GM12878 (cell line): Measurements from ENCODE around the gene PSAP. TPM values are rescaled to one million over a fixed set of nuclear protein-coding genes. Genes with fewer than 3 reads are reported as not detected.

Experiments
- ATAC-seq: fragments of 200-7000 bp; cut with Tn5 transposase; 3 replicates; pipeline ENCODE4 v1.9.1; 2020; ENCODE audit warnings: mild to moderate bottlenecking, moderate library complexity
- BruUV-seq: library from RNA; stranded (reverse); fragments of 400-500 nt; replicated peaks from 2 replicates; lab custom pipeline; 2021; lab: Mats Ljungman, UMichigan
- CTCF ChIA-PET: fragments of 300-600 bp; sonication (Branson Sonifier 250); formaldehyde crosslinking; extraction: SDS; loops from one replicate; lab custom pipeline; 2021; ENCODE audit warnings: inconsistent platforms; lab: Yijun Ruan, JAX
- POLR2A ChIA-PET: fragments of 350-600 bp; formaldehyde crosslinking; extraction: SDS; loops from one replicate; lab custom pipeline; 2021; ENCODE audit warnings: inconsistent platforms; lab: Charles Lee
- RAD21 ChIA-PET: fragments of 300-600 bp; sonication (Branson Sonifier 250); formaldehyde crosslinking; loops from one replicate; lab custom pipeline; 2023; ENCODE audit warnings: antibody characterized with exemption; ENCODE audit not compliant: unreplicated experiment; lab: Charles Lee
- SMC1A ChIA-PET: fragments of 300-600 bp; sonication (Branson Sonifier 250); formaldehyde crosslinking; loops from one replicate; lab custom pipeline; 2023; ENCODE audit not compliant: unreplicated experiment, uncharacterized antibody; lab: Charles Lee
- DNase-seq: peaks from one replicate; pipeline ENCODE4 v3.0.0-alpha.2; 2011; ENCODE audit warnings: low read depth, low spot score
- FAIRE-seq: peaks from 3 replicates; lab custom pipeline; 2011; peaks lifted over from hg19 to GRCh38; lab: Jason Lieb, UNC
- H2AFZ ChIP-seq: 2 replicates; pipeline ENCODE4 v1.6.0; 2011; ENCODE audit warnings: low read depth, low read length, control low read depth; ENCODE audit not compliant: control insufficient read depth
- H3K27ac ChIP-seq: 2 replicates; pipeline ENCODE4 v1.5.1; 2011; ENCODE audit warnings: control low read depth; ENCODE audit not compliant: control insufficient read depth, insufficient read depth
- H3K27me3 ChIP-seq, 2 experiments: replicated peaks in 1 of 2; 2 replicates each; pipeline versions ENCODE4 v1.6.0 to v1.6.1; 2011; ENCODE audit warnings: low read length in 1 of 2; ENCODE audit not compliant: control insufficient read depth in 2 of 2, insufficient read depth in 2 of 2
- H3K36me3 ChIP-seq, 2 experiments: 2 replicates each; pipeline ENCODE4 v1.5.1; 2011; ENCODE audit warnings: low read length in 1 of 2; ENCODE audit not compliant: control insufficient read depth in 2 of 2, insufficient read depth in 2 of 2
- H3K4me1 ChIP-seq: 2 replicates; pipeline ENCODE4 v1.6.1; 2011; ENCODE audit warnings: mild to moderate bottlenecking, low read length, moderate library complexity, mixed read lengths; ENCODE audit not compliant: control insufficient read depth, insufficient read depth
- H3K4me2 ChIP-seq: 2 replicates; pipeline ENCODE4 v1.6.0; 2011; ENCODE audit warnings: control low read depth; ENCODE audit not compliant: control insufficient read depth, insufficient read depth
- H3K4me3 ChIP-seq: fragments of 200-600 bp; sonication (generic); 2 replicates; pipeline ENCODE4 v1.5.1; 2016
- H3K79me2 ChIP-seq: 2 replicates; pipeline ENCODE4 v1.6.0; 2011; ENCODE audit warnings: low read length; ENCODE audit not compliant: control insufficient read depth, insufficient read depth
- H3K9ac ChIP-seq: 2 replicates; pipeline ENCODE4 v1.8.0; 2011; ENCODE audit warnings: low read length, control low read depth, mixed read lengths; ENCODE audit not compliant: control insufficient read depth, insufficient read depth
- H3K9me3 ChIP-seq: replicated peaks from 3 replicates; pipeline ENCODE4 v1.5.1; 2011; ENCODE audit warnings: mild to moderate bottlenecking, low read length; ENCODE audit not compliant: control insufficient read depth, insufficient read depth
- H4K20me1 ChIP-seq: 2 replicates; pipeline ENCODE4 v1.6.0; 2011; ENCODE audit not compliant: control insufficient read depth, insufficient read depth
- BRCA1 ChIP-seq: IDR thresholded peaks from 2 replicates; pipeline ENCODE4 v1.6.1; 2011; ENCODE audit warnings: low read depth, low read length, improper control_type of control experiment
- CBFB ChIP-seq: IDR thresholded peaks from 2 replicates; pipeline ENCODE4 v1.6.1; 2016; ENCODE audit warnings: antibody characterized with exemption, low read depth
- E4F1 ChIP-seq: fragments of 450-650 bp; IDR thresholded peaks from 2 replicates; pipeline ENCODE4 v1.6.1; 2018; ENCODE audit warnings: borderline replicate concordance, mild to moderate bottlenecking; ENCODE audit not compliant: partially characterized antibody
- GABPA ChIP-seq: IDR thresholded peaks from 2 replicates; pipeline ENCODE4 v1.6.1; 2014; ENCODE audit warnings: antibody characterized with exemption, low read depth, mild to moderate bottlenecking, inconsistent platforms
- JUNB ChIP-seq: IDR thresholded peaks from 2 replicates; pipeline ENCODE4 v1.6.1; 2016; ENCODE audit warnings: antibody characterized with exemption, mild to moderate bottlenecking
- NBN ChIP-seq: fragments of 450-650 bp; IDR thresholded peaks from 2 replicates; pipeline ENCODE4 v1.6.1; 2016
- NFIC ChIP-seq: IDR thresholded peaks from 2 replicates; pipeline ENCODE4 v1.6.1; 2012; ENCODE audit warnings: low read depth, mild to moderate bottlenecking, inconsistent platforms, low read length, moderate library complexity
- NFYB ChIP-seq: IDR thresholded peaks from 2 replicates; pipeline ENCODE4 v1.6.1; 2011; ENCODE audit warnings: low read depth, mild to moderate bottlenecking, low read length, improper control_type of control experiment, moderate library complexity; ENCODE audit not compliant: insufficient read depth
- NKRF ChIP-seq: fragments of 450-650 bp; conservative IDR thresholded peaks from 2 replicates; pipeline ENCODE4 v1.6.1; 2017; ENCODE audit warnings: mild to moderate bottlenecking, moderate library complexity
- PKNOX1 ChIP-seq: fragments of 450-650 bp; IDR thresholded peaks from 2 replicates; pipeline ENCODE4 v1.6.1; 2016; ENCODE audit warnings: mild to moderate bottlenecking
- POLR2AphosphoS5 ChIP-seq: IDR thresholded peaks from 2 replicates; pipeline ENCODE4 v1.6.1; 2011; ENCODE audit warnings: mild to moderate bottlenecking, low read length, inconsistent platforms
- RUNX3 ChIP-seq: IDR thresholded peaks from 2 replicates; pipeline ENCODE4 v1.6.1; 2012; ENCODE audit warnings: low read length, inconsistent platforms
- SMC3 ChIP-seq: IDR thresholded peaks from 2 replicates; pipeline ENCODE4 v1.6.1; 2011; ENCODE audit warnings: low read length, improper control_type of control experiment, borderline replicate concordance
- ZNF592 ChIP-seq: fragments of 450-650 bp; IDR thresholded peaks from 2 replicates; pipeline ENCODE4 v1.6.1; 2017; ENCODE audit warnings: mild to moderate bottlenecking, moderate library complexity
- WGBS: methylation state at CpG from one replicate; pipeline ENCODE4 v1.1.6; 2016; ENCODE audit warnings: low lambda C conversion rate; ENCODE audit not compliant: insufficient replicate concordance, insufficient coverage; ENCODE audit errors: missing lambda C conversion rate; 5-methylcytosine and 5-hydroxymethylcytosine counted together
- in situ Hi-C: fragments of 300-500 bp; cut with MboI; formaldehyde crosslinking; loops from 9 replicates; pipeline ENCODE4 v1.14.3; 2018; ENCODE audit warnings: mixed read lengths
- intact Hi-C: fragments of 100-400 bp; cut with micrococcal nuclease; formaldehyde crosslinking; loops from one replicate; pipeline ENCODE4 v1.14.2; 2022; ENCODE audit not compliant: unreplicated experiment
- polyA plus RNA-seq, 11 experiments: library from polyadenylated mRNA; depleted of rRNA in 4 of 11; unstranded in 6 of 11; stranded (reverse) in 5 of 11; fragments of >200 nt; fragmentation: Nextera tagmentation in 4 of 11; fragmentation: Illumina TruSeq in 1 of 11; extraction: Ambion mirVana in 4 of 11; extraction: Trizol in 1 of 11; gene quantifications; 1 replicate in 1 of 11; 2 replicates in 10 of 11; pipeline versions ENCODE4 v1.2.1 to v1.2.3, GENCODE V29; 2011 to 2016; ENCODE audit warnings: inconsistent platforms in 2 of 11, missing spikeins in 2 of 11, low read depth in 1 of 11
- total RNA-seq, 4 experiments: library from RNA; depleted of rRNA in 3 of 4; stranded (reverse); fragments of >200 nt in 3 of 4; fragmentation: Illumina TruSeq in 1 of 4; extraction: Trizol in 1 of 4; gene quantifications; 2 replicates each; pipeline versions ENCODE4 v1.2.1 to v1.2.3, GENCODE V29; 2013 to 2021

Gene PSAP
- total and polyA plus RNA-seq, 10 of the 15 experiments (the other 5 are each of a cell fraction or from before 2014, with no cell fraction given), result 178 to 336 (median 286) TPM

GRCh38 chr10:71832967-71833366, 18.1 kb downstream of the PSAP start:
- FAIRE-seq (no peak), ATAC-seq (peak; percentile 15), DNase-seq (peak; percentile 55)
- Histone ChIP-seq H3K4me1 (peaks cover 43% of the 10 kb centered on the region), H4K20me1 (no peaks in the 10 kb centered on the region), H3K27me3 (no peaks in the 10 kb centered on the region), H3K27ac (peak overlapping the region; percentile 32; the same call in 1 of the 2 replicates), H2AFZ (no peak overlapping the region), H3K9me3 (no peaks in the 10 kb centered on the region; the same call in 2 of the 3 replicates), H3K4me3 (no peak overlapping the region), H3K9ac (no peak overlapping the region), H3K79me2 (peaks cover 46% of the 10 kb centered on the region), H3K36me3 (peaks cover 21 to 49% of the 10 kb centered on the region in 2 experiments), H3K4me2 (peak overlapping the region; percentile 36)
- ChIA-PET CTCF (interaction anchor here (1.0 kb wide), 1 partner anchor 63 kb away, joined by 4 read pairs; no protein-coding TSS in a partner anchor), POLR2A (no interaction called here), SMC1A (no interaction called here), RAD21 (interaction anchor here (0.6 kb wide), 1 partner anchor 24 kb away, joined by 3 read pairs; no protein-coding TSS in a partner anchor)
- peak; percentile 34; the same call in 1 of the 2 replicates for TF ChIP-seq PKNOX1
- TF ChIP-seq NFYB, result peak; percentile 44; the same call in 1 of the 2 replicates
- no peak for TF ChIP-seq ZNF592
- no peak for TF ChIP-seq E4F1
- TF ChIP-seq CBFB, result no peak
- no peak for TF ChIP-seq BRCA1
- peak; percentile 50 for TF ChIP-seq JUNB
- TF ChIP-seq SMC3, result no peak
- peak; percentile 34; the same call in 1 of the 2 replicates for TF ChIP-seq RUNX3
- TF ChIP-seq NFIC, result 0 out of 2 replicates have a peak, but pooled peaks have one; percentile 20
- TF ChIP-seq NBN, result no peak
- no peak for TF ChIP-seq NKRF
- TF ChIP-seq GABPA, result peak; percentile 77
- TF ChIP-seq POLR2AphosphoS5, result no peak
- 8% methylated on average over 5 of the region's 5 CpGs for WGBS
- intact Hi-C loops (no loop called here), in situ Hi-C loops (no loop called here)
- BruUV-seq, result no TSS peak
